Ureter (tissue), 1 donor: ENCODE measurements around the gene DPP9. TPM values are rescaled to one million over a fixed set of nuclear protein-coding genes. Genes with fewer than 3 reads are reported as not detected.
"Not testable (repeated sequence)": the region's sequence is repeated elsewhere in the genome, so short reads cannot be mapped to it uniquely, and the experiment has no call there.

ENCODE experiments used
- DNase-seq: peaks from one replicate; pipeline ENCODE4 v3.0.0-alpha.2; 2020; ENCODE audit warnings: low spot score
- total RNA-seq: library from RNA; stranded (reverse); gene quantifications from one replicate; pipeline ENCODE4 v1.2.4, GENCODE V29; 2023
- donor health status: DM: yes; HTN: yes; CAD: no.

Gene DPP9
- total RNA-seq: 94.8 TPM

DNA sequence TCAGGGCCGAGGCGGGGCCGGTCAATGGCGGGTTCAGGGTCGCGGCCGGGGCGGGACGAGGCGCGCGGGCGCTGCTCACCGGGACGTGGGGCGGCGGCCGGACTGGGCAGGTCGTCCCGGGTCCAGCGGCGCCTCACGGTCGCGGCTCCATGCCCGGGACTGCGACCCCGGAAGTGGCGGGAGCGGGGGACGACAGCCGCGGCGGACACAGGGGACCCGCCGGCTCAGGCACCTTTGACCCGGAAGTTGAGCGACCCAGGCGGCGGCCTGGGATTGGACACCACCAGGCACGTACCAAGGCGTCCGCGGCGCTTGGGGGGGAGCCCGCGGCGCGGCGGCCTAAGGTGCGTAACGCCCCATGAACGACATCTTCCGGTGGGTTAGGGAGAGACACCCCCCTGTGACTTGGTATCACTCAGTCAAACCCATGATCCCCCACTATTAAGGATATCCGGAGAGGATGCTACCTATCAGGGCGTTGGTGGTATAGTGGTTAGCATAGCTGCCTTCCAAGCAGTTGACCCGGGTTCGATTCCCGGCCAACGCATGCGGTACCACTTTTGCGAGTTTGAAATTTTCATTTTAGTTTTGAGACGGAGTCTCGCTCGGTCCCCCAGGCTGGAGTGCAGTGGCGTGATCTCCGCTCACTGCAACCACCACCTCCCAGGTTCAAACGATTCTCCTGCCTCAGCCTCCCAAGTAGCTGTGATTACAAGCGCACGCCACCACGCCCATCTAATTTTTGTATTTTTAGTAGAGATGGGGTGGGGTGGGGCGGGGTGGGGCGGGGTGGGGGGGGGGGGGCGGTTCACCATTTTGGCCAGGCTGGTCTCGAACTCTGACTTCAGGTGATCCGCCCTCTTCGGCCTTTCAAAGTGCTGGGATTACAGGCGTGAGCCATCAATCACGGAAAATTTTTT, at the start of gene DPP9:
TSS of gene DPP9 (minus strand) at position 248 of the 920 bp plus-strand sequence. CDS start 3,936 bp downstream, outside the sequence.
- peak; percentile 99 for DNase-seq

DNA sequence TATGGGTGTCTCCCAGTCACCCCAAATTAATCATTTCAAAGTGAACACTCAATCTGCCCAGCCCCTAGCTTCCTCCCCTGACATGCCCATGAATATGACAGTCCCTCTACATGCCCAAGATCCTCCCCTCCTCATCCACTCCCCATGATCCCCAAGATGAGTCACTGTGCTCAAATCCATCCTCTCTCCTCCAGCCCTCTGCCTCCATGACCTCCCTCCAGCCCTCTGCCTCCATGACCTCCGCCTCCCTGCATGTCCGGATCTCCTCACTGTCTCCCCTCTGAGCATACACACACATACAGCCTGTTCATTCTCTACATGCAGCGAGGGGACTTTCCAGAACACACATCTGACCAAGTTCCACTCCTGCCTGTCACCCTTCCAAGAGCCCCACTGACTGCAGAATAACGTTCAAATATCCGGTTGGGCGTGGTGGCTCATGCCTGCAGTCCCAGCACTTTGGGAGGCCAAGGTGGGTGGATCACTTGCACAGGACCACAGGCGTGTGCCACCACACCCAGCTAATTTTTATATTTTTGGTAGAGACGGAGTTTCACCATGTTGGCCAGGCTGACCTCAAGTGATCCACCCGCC, 49.5 kb upstream of the DPP9 start:
- DNase-seq: no peak

DNA sequence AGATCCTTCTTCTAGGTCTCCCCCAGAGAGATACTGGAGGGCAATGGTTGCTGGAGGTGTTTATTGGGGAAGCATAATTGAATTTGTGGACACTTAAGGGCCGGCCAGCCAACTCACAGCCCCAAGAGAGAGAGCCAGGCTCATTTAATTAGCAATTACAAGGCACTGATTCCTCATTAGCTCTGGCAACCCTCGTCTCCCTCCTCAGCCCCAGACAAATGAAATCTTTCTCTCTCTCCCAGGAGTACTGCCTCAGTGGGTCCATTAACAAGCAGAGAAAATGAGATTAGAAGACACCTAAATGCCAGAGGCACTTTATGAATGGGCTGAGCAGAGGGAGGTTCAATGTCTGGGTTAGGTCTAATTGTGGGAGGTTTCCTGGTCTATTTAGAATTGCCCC, 48.9 kb upstream of the DPP9 start:
- no peak for DNase-seq

GRCh38 chr19:4768934-4769777, 45.5 kb upstream of the DPP9 start:
- peak; percentile 84 for DNase-seq

GRCh38 chr19:4764393-4764660, 40.7 kb upstream of the DPP9 start:
- DNase-seq: no peak

DNA sequence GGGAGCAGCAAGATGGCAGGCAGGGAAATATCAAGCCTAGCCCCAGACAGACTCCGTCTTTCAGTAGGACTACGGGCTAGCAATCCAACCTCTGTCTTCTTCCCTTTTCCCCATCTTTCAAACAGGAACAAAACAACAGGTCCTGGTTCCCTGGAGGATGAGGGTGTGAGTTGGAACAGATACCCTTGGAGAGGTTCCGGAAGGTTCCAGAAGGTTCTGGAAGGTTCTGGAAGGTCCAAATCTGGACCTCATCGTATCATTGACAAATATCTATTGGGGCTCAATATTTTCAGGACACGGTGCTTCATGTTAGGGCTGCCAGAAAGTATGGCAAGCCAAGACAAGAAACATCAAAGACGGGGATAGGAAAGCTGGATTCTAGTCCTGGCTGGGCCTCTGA, 39.4 kb upstream of the DPP9 start:
- no peak for DNase-seq

GRCh38 chr19:4760285-4760650, 36.6 kb upstream of the DPP9 start:
- no peak for DNase-seq

GRCh38 chr19:4759388-4760284, 36.0 kb upstream of the DPP9 start:
- peak; percentile 84 for DNase-seq

DNA sequence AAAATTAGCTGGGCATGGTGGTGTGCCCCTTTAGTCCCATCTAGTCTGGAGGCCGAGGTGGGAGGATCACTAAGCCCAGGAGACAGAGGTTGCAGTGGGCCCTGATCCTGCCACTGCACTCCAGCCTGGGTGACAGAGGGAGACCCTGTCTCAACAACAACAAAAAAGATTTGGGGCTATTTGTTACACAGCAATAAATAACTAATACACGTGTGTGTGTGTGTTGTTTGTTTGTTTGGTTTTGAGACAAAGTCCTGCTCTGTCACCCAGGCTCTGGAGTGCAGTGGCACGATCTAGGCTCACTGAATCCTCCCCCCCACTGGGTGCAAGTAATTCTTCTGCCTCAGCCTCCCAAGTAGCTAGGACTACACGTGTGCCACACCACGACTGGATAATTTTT, 35.0 kb upstream of the DPP9 start:
- no peak for DNase-seq

DNA sequence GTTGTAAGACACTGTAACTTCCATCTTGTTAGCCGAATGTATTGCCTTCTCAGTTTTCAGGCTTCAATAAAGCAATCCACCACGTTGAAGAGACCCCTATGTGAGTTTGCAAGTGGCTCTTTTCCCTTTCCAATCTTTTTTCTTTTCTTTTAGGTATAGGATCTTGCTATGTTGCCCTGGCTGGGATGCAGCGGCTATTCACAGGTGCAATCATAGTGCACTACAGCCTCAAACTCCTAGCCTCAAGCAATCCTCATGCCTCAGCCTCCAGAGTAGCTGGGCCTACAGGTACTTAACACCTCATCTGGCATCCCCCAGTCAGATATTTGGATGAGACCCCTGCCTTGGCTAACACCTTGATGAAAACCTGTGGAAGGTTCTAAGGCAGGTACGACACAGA, 34.4 kb upstream of the DPP9 start:
- DNase-seq: no peak

- no peak for DNase-seq
Measured at GRCh38 chr19:4755459-4755858, 31.8 kb upstream of the DPP9 start.

DNA sequence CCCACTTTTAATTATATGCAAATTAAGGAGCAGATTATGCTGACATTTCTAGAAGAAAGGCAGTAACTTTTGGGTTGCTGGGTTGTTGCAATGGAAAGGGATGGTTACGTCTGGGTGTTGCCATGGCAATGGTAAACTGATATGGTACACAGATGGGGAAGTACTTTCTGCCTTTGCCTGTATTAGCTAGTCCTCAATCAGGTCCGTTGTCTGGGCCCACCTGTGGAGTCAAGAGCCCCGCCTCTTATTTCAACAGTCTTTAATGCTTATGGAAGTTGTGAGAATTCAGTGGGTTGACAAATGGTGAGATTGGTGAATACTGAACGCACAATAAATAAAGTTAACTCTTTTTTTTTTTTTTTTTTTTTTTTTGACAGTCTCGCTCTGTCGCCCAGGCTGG, 30.6 kb upstream of the DPP9 start:
- no peak for DNase-seq

DNA sequence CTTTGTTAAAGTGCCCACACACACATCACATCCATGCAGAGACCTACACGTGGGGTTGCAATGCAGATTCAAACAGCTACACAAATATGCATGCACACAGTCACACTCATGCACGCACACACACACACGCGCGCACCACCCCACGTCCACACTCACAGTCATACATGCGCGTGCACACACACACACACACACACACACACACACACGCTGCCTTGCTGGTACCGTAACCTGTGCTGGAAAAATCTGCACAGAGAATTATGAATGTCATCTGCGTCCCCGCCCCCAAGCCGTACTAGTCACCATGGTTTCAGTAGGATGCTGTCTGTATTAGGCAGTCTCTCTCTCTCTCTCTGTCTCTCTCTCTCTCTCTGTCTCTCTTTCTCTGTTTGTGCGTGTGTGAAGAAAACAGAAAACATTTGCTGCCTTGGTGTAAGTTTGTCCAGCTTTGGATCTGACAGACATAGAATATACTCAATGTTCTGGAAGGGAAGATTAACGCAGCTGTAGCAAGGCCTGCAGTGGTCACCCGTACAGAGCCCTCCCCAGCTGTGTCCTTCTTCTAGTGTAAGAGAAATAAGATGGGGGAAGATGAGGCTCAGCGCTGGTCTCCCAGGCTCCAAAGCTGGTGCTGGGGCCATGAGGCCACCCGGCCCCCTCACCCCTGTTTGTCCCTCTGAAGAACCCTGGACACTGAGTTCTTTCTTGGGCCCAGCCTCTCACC, 26.4 kb upstream of the DPP9 start:
- no peak for DNase-seq

DNA sequence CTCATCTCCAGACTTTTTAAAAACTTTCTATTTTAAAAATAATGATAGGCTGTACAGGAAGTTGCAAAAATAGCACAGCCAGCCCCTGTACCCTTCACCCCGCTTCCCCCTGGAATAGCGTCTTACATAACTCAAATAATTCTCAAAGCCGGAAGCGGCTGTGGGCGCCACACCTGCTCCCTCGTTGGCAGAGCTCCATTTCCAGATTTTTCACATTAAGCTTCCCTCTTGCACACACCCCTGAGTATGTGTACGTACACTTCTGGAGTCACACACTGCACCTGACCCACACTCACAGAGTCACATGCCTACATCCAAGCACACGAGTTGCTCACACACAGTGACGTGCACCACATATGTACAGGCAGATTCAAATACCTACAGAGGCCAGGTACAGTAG, 24.9 kb upstream of the DPP9 start:
- no peak for DNase-seq

DNA sequence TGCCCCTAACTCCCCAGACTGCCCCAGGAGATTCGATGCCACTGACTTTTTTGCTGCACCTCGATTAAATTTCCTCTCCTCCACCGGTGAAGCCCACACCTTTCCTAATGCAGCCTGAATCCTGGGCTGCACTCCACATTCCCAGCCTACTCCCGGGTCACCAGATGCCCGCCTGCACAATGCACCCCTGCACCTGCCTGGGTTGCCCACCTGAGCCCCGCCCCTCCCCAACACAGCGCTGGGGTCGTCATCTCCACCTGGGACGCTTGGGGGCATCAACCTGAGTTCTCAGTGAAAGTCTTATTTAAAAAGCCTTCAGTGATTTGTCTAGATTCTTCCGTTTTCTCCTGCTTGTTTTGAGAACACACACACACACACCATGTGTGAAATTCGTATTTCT, 24.5 kb upstream of the DPP9 start:
- no peak for DNase-seq

DNA sequence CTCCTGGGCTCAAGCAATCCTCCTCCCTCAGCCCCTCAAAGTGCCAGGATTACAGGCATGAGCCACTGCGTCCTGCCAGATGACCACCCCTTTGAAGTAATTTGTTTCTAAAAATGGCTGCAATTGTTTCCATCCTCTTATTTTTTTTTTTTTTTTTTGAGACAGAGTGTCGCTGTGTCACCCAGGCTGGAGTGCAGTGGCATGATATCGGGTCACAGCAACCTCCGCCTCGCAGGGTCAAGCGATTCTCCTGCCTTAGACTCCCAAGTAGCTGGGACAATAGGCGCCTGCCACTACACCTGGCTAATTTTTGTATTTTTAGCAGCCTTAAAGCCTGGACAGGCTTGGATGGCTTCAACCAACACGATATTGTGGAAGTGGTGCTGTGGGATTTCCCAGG, 22.3 kb upstream of the DPP9 start:
- DNase-seq: no peak

DNA sequence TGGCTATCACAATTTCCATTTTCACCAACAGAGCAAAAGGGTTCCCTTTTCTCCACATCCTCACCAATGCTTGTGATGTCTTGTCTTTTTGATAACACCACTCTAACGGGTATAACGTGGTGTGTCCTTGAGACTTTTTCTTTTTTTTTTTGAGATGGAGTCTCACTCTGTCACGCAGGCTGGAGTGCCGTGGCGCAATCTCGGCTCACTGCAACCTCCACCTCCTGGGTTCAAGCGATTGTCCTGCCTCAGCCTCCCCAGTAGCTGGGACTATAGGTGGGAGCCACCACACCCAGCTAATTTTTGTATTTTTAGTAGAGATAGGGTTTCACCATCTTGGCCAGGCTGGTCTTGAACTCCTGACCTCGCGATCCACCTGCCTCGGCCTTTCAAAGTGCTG, 21.5 kb upstream of the DPP9 start:
- DNase-seq: not testable (repeated sequence)

- DNase-seq: no peak
Measured at GRCh38 chr19:4744451-4745174, 21.0 kb upstream of the DPP9 start.

DNA sequence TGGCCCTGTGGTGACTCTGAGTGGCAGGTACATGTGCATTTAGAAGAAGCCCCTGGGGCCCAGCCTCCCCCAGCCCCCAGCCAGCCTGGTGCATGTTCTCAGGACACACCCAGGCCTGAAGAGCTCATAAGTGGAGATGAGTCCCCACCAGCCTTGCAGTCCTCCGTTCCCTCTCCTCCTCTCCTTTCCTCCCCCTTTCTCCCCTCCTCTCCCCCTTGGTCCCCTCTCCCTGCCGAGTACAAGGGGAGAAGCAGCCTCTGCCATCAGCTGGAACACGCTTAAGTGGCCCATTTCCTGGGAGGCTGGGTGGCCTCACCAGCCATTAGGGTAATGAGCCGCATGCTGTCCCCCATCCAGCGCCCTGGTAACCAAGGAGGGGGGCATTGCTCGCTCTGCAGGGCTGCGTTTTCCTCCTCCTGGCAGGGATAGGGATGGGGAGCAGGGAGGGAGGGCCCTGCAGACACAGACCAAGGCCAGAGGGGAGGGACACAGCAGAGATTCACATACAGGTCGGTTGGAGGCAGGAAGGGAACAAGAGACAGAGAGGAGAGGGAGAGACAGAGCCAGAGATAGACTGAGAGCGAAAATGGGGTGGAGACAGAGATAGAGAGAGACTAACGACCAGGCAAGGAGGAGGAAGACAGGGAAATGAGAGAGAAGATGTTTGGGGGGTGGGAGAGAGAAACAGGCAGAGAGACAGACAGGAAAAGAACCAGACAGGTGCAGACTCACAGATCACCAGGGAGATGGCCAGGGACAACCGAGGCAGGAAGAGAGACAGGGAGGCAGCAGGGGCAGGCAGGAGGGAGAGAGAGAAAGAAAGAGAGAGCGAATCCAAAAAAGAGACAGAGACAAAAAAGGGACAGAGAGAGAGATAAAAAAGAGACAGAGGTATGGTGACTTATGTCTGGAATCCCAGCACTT, 19.3 kb upstream of the DPP9 start:
- no peak for DNase-seq
